ENCODE results near the gene KLHL25.
"Not testable (repeated sequence)": the region's sequence is repeated elsewhere in the genome, so short reads cannot be mapped to it uniquely, and the experiment has no call there.

KLHL25 gene, protein sequence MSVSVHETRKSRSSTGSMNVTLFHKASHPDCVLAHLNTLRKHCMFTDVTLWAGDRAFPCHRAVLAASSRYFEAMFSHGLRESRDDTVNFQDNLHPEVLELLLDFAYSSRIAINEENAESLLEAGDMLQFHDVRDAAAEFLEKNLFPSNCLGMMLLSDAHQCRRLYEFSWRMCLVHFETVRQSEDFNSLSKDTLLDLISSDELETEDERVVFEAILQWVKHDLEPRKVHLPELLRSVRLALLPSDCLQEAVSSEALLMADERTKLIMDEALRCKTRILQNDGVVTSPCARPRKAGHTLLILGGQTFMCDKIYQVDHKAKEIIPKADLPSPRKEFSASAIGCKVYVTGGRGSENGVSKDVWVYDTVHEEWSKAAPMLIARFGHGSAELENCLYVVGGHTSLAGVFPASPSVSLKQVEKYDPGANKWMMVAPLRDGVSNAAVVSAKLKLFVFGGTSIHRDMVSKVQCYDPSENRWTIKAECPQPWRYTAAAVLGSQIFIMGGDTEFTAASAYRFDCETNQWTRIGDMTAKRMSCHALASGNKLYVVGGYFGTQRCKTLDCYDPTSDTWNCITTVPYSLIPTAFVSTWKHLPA

DNA sequence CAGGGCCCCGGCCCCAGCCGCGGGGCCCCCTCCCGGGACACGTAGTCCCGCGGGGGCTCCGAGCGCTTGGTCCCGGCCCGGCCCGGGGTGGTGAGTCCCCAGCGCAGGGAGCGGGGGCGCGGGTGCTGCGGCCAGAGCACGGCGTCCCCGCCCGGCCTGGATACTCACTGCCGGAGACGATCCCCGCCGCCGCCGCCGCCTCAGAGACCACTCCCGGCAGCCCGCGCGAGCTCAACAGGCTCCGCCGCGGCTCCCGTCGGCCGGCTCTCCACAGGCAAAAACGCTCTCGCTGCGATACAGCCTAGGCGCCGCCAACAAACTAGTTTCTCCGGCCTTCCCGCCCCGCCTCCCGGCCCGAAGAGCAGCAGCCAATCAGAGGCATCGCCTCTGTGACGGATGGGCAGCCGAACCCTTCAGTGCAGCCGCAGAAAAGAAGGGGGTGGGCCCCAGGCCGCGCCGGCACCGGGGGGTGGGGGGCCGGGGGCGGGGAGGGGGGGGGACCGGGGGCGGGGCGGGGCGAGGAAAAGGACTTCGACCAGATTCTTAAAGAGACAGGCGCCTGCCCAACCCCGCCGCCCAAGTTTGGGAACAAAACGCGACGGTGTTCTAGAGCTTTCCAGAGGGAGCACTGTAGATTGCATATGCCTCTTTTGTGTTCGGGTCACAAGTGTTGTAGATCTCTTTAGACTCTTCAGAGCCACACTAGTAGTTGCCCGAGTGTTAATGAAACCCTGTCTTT, at the start of gene KLHL25:
TSS of gene KLHL25 (minus strand) at position 328 of the 739 bp plus-strand sequence. CDS start 25,115 bp downstream, outside the sequence.
- peak; percentile 94 for DNase-seq

DNA sequence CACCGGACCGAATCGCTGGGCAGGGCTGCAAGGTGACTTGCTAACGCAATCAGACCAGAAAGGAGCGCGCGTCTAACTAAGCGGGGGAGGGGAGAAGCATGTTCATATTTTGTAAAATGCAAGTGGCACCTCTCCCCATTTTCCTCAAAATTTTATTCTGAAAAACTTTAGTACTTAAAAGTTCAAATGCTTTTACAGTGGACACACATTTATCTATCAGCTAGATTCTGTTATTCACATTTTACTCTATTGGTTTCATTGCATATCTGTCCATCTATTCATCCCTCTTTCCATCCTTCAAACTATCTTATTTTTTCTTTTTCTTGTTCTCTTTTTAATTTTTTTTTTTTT, 46.1 kb upstream of the KLHL25 start:
- DNase-seq: no peak

DNA sequence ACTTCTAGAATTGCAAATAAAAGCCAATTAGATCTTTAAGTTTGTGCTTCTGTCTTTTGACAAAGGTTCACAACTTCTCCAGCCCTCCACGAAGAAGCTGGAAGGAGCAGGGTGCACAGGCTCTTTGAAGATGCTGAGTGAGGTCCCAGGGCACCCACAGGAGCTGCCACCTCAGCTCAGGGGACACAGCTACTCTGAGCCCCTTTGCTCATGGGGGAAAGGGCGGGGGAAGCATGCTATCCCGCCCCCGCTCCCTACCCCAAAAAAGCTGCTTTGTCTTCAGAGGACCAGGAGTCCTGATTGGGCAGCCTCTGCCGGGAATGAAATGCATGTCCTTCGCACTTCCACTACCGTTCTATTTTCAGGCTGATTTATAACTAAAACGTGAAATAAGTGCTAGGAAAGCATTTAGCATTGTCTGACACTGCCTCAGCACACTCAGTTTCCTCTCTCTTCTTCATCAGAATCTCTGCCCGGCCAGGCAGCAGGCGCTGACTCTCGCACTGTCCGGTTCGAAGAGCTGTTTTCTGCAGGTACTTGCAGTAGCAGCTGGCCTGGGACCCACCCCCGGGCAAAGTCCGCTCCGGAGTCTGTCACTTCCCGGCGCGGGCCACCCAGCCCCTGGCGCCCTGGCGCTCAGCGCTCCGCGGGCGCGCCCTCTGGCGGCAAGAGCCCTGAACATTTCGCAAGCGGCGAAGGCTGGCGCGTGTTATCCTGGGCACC, 45.5 kb upstream of the KLHL25 start:
- peak; percentile 90 for DNase-seq

DNA sequence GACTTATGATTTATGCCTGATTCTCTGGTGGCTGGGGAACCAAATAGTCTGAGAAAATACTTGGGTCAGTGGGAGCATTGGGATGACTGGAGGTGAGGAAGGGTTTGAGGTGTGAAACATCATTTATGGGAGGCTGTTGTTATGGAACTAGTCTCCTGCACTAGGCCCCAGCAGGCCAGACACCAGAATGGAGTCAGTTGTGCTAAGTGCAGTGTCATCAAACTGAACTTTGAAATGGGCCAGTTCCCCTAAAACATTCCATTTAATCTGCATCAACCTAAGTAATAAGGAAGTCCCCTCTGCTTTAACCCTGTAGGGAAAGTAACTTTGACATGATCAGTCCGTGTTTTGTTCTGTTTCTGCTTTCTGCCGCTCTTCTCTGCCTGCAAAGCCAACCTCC, 44.9 kb upstream of the KLHL25 start:
- no peak for DNase-seq

DNA sequence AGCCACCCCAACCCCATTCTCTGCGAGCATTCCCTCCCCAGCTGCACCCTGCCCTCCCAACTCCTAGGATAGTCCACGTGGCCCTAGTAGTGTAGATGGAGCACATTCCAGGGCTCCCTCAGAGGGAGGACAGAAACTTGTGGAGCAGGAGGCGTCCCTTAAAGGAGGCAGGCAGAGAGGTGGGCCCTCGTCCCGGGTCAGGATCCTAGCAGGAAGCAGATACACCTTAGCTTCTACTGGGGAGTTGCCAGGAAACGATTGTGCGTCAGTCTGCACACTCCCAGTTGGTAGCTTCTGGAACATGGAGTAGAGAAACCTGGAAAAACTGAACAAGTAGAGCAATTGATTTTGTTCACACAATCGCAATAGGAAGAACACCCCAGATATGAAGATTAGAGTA, 43.9 kb upstream of the KLHL25 start:
- DNase-seq: no peak

DNA sequence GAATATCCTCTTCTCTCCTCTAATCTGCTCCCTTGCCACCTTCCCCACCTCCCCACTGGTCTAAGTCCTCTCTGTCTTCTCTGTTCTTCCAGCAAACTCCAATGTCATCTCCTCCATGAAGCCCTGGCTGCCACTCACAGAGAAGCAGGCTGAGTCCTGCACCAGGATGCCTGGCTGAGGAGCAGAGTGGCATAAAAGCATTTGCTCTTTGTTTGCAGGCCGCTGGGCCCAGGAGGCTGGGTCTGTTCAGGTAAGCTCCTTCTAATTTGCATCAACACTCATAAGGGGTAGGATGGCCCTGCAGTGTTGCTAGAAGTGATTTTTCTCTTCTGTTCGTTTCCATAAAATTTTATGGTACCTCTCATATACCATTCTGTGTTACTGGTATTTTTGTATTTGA, 43.2 kb upstream of the KLHL25 start:
- no peak for DNase-seq

DNA sequence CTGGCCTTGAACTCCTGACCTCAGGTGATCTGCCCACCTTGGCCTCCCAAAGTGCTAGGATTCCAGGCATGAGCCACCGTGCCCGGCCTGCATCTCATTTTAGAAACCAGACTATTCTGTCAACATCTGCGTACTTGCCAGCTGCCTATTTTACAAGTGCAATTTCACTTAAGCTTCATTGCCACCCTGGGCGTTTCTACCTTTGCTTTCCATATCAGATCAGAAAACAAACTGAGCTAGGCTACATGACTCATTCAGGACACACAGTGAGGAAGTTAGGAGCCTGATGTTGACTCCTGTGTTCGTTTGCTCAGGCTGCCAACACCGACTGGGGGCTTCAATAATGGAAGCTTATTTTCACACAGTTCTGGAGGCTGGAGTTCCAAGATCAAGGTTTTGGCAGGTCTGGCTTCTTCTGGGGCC, 42.3 kb upstream of the KLHL25 start:
- no peak for DNase-seq

DNA sequence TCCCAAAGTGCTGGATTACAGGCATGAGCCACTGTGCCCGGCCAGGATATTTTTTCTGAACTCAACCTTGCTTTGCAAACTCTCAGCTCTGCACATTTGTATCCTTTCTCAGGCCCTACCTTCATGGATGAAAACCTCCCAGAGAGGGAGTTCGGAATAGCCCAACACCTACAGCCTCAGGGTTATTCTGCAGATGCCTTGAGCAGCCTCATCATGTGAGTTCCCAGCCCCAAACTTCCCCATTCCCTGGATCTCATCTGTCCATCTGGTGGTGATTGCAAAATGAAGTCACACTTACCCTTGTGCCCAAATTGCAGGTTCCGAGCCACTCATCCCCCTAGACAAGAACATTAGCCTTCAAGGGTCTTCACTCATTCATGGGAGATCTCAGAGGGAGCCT, 39.9 kb upstream of the KLHL25 start:
- DNase-seq: no peak

DNA sequence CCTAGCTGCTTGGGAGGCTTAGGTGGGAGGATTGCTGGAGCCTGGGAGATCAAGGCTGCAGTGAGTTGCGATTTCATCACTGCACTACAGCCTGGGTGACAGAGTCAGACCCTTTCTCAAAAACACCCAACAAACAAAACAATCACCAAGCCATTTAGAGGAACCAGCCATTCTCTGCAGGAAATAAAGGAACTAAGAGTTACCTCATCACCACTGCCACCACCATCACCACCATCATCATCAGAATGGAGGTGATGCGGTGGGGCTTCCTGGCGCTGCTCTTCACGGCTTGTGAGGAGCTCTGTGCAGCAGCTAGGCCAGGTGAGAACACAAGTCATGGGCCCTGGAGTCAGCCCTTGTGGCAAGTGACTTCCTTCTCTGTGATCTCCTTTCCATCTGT, 37.7 kb upstream of the KLHL25 start:
- DNase-seq: no peak

DNA sequence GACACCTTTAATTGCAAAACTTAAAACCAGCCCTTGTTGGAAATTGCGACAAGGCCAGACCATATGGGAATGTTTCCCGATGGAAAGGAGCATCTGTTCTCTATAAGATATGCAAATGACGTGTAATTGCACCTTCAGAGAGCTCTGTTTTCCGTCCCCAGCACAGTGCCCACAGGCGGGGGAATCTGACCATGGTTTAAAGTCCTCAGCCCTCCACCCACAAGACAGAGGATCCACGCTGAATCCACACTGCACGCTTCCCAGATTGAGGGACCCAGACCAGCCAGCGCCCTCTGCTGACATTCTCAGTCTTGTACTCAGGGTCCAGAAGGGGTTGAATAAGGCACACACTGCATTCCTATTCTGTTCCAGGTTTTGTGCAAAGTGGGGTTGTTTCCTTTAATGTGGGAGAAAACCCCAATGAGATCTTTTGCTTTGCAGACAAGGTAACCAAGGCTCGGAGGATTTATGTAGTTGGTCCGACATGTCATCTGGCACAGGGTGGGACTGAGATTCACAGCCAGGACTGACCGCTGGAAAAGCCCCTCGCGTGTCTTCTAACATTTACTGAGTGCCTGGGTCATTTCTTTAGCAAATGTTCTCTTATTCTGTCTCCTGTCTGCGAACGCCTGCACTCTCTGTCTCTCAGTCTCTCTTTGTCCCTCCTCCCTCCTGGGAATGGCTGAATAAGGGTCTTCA, 36.8 kb upstream of the KLHL25 start:
- peak; percentile 68 for DNase-seq

DNA sequence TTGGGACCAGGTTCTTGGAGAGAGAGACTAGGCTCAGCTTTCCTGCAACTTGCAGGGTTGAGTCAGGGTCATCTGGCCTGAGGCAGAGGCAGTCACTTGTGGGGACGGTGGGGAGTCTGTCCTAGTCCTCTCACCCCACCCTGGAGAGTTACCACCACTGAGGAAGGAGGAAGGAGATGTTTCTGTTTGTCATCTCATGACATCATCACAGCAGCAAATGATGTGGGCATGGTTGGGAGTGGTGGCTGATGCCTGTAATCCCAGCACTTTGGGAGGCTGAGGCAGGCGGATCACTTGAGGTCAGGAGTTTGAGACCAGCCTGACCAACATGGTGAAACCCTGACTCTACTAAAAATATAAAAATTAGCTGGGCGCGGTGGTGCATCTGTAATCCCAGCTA, 35.0 kb upstream of the KLHL25 start:
- not testable (repeated sequence) for DNase-seq

DNA sequence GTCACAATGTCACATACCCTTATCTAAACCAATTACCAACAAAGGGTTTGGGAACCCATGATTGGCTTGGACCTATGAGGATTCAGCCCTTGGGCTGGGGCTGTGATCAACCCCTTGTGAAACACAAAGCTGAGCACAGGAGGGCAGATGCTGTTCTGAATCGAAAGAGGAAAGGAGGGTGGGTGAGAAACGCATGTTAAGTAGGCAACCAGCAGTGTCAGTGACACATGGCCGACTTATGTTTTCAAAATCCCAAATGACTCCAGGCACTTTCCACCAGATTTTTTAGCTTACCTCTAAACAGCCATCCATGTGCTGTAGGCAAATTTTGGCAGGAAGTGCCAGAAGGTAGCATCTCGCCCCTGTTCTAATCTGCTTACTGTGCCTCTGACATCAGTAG, 34.1 kb upstream of the KLHL25 start:
- DNase-seq: no peak

DNA sequence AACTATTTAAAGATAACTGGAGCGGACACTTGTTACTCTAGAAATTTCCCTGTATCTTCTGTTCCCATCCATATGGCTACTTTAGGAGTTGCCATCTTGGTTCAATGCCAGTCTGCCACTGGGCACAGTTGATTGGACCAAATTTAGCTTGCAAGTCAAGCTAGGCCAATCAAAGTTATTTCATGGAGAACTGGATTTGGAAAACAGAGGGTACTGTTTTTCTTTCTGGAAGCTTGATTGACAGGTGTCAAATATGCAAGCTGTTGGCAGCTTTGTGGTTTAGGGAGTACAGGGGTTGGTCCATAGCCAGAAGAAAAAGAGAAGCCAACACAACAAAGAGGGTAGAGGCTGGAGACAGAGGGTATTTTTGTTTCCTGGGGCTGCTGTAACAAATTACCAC, 33.4 kb upstream of the KLHL25 start:
- DNase-seq: no peak

DNA sequence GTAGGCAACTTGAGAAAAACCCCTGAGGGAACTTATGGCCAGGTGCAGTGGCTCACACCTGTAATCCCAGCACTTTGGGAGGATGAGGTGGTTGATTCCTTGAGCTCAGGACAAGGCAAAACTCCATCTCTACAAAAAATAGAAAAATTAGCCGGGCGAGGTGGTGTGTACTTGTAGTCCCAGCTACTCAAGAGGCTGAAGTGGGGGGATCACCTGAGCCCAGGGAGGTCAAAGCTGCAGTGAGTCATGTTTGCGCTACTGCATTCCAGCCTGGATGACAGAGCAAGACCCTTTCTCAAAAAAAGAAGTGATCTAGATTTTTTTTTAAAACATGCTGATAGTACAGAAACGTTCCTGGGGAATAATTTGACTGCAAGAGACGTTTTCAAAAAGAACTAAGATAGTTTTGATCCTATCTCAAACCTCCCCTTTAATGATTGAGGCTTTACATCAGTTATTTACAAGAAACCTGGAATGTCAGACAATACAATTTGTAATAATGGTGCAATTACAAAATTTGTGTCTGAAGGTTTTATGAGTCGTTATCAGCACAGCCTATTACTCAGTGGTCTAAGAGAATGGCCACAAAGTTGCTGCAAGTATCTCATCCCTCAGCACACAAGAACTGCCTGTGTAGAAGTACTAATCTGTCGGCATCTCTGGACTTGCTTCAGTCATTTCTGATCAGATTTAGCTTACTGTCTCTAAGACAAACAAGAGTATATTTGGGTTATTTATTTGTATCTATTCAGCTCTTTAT, 32.2 kb upstream of the KLHL25 start:
- no peak for DNase-seq

DNA sequence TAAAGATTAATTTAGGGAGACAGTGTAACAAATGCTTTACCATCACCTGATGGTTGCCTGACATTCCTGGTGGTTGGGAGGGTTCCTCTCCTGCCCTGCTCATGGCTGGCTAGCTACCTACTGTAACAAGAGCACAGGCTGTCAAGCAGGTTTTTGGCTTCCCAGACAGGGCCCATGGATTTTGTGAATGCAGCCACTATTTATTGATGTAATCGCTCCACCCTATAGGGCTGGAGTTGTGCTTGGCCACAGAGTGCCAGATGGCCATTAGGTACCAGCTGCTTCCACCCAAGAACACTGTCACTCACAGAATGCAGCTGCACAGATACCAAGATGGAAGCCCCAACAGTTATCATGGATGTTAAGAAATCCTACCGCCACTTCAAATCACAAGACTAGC, 31.0 kb upstream of the KLHL25 start:
- DNase-seq: no peak

DNA sequence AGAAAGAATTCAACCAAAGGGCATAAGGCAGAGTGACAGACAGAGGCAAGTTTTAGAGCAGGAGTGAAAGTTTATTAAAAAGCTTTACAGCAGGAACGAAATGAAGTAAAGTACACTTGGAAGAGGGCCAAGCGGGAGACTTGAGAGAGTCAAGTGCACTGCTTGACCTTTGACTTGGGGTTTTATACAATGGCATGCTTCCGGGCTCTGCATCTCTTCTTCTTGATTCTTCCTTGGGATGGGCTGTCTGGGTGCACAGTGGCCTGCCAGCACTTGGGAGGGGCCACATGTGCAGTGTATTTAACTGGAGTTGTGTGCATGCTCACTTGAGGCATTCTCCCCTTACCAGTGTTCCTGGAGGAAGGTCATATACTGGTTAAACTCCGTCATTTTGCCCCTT, 30.4 kb upstream of the KLHL25 start:
- DNase-seq: no peak

DNA sequence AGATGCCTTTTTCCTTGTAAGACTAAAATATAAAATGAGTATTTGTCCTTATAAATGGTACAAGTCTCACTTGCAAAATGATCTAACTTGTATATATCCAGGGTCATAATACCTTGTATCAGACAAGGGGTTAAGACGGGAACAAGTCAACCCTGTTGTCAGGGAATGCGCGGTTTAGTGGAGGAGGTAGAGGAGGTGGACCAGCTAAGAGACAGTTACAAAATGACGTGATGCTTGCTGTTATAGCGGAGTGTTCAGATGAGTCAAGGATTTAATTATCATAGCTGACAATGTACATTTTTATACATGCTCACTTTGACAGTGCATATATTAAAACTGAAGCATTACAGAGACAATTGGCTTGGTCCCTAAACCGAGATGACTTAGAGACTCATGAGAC, 26.8 kb upstream of the KLHL25 start:
- DNase-seq: no peak

DNA sequence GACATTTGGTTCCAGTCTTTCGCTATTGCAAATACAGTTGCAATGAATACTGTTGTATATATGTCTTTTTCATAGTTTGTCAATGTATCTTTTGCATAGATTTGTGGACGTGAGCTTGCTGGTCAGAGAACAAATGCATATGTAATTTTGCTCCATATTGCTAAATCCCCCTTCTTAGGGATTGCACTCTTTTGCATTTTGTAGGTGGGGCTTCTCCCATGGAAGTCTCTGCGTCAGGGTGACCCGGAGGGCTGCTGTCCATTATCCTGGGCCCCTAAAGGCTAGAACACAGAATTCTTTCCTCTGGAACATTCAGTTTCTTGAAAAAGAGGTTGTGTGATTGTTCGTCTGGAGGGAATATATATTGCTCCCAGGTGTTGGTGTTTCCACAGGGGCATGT, 25.2 kb upstream of the KLHL25 start:
- no peak for DNase-seq

DNA sequence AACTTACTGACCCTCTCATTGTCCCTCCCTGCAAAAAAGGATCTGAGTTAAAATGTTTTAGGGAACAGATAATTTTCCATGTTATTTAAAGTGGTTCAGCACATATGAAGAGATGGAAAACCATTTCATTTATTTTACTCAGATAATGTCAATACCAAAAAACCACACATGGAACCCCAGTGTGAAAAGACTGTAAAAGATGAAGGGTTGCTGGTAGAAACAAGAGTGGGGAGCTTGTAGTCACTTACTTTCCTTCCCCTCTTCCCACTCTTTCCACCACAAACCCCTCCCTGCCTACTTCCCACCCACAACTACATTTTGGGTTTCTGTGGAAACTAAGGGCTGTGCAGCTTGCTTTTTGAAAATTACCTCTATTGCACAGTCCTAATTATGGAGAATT, 18.5 kb upstream of the KLHL25 start:
- no peak for DNase-seq

DNA sequence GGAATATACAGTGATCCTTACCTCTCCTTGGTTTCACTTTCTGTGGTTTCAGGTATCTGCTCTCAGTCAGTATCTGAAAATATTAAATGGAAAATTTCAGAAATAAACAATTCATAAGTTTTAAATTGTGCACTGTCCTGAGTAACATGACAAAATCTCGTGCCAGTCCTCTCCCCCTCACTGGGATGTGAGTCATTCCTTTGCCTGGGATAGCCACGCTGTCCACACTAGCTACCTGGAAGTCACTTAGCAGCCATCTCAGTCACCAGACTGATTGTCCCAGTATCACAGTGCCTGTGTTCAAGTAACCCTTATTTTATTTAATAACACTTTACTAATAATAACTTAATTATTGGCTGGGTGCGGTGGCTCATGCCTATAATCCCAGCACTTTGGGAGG, 15.3 kb upstream of the KLHL25 start:
- no peak for DNase-seq

DNA sequence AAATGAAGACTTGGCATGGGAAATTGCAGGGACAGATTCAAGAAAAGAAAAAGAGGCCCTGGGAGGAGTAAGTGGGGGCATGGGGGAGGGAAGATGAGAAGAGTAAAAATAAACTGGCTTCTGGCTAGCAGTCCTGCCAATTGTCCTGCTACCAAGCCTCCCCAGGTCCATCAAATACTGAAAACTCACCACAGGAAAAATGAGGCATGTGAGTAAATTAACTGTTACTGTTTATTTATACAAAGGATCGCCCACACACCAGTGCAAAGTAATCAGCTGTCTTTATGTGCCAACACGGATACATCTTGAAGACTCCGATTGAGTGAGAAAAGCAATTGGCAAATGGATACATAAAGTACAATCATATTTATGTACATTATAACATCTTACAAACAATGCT, 10.7 kb upstream of the KLHL25 start:
- DNase-seq: no peak
